ENCODE measurements around the gene PDIK1L.

DNA sequence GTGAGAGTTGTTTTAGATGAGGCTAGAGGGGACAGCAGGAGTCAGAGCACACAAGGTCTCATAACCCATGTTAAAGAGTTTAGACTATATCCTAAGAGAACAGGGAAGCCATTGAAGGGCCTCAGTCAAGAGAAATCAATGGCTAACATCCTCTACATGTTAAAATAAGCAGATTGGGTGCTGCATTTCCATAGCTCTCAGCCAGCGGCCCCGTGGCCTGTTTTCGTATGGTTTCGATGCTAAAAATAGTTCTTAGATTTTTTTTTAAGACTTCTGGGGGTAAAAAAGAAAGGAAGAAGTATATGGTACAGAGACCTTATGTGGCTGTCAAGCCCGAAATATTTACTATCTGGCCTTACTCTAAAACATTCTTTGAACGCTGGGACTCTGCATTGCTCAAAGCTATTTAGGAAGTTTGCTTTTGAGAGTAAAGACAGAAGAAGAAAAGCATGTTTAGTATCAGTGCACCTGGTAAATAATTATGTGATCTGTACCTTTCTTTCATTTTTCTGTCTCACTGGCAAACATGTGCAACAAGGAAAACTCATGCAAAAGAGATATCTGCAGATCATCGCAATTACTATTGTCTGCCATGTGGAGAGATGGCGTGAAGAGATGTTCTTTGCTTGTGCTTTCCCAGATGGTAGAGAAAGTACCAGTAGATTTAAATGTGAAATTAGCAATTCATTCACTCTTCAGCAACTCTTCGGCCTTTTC lies 8.4 kb downstream of the PDIK1L start:
- TF ChIP-seq GATA3 (IDR thresholded peaks at IDR 0.05; ENCODE audit: low read depth, low read length) (no peak), GATA2 (IDR thresholded peaks at IDR 0.05; ENCODE audit: low read depth, low read length) (no peak)
